ENCODE results near the gene NUP205.

Gene NUP205

DNA sequence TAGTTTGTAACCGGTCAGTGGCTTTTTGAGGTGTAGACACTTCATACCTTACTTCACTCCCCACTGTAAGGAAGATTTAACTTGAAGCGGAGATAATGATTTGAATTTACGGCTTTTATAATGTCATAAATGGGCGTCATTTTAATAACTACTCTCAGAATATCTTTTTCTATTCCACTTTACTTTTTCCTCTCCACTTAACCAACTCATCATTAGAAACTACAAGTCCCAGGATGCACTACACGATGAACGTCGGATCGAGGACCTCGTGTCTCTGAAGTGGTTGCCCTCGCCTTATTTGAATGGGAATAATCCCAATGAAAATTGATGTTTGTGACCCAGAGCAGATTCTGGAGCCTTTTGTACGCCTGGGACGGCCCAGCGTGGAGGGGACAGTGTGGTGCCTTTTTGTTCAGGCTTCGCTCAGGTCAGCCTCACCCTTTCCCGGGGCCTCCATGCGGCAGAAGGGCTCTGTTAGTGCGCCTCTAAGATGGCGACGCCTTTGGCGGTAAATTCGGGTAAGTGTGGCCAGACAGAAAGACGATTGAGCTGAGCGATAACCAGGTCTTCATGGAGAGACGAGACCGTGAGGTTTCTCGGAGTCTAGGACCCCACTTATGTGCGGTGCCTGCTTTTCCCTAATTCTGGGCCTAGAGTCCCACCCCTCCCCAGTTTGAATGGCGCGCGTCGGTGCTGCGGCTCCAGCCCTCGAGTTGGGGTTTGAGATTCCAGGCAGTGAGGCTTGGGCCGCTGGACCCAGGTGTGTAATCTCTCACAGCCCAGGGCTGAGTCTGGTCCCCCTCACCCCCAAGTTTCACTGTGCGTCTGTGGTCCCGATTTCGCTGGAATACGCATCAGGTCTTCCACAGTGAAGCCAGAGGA is at the start of gene NUP205:
NUP205 (plus strand) TSS at position 463 of the 882 bp plus-strand sequence; CDS start at position 491, 28 bp downstream.
- DNase-seq (ENCODE audit: low read depth) = peak; percentile 63

- DNase-seq (ENCODE audit: low read depth) = no peak
Observed at GRCh38 chr7:135508883-135509588, 48.7 kb upstream of the NUP205 start.

GRCh38 chr7:135509589-135509838 is 48.2 kb upstream of the NUP205 start:
- no peak for DNase-seq (ENCODE audit: low read depth)

DNA sequence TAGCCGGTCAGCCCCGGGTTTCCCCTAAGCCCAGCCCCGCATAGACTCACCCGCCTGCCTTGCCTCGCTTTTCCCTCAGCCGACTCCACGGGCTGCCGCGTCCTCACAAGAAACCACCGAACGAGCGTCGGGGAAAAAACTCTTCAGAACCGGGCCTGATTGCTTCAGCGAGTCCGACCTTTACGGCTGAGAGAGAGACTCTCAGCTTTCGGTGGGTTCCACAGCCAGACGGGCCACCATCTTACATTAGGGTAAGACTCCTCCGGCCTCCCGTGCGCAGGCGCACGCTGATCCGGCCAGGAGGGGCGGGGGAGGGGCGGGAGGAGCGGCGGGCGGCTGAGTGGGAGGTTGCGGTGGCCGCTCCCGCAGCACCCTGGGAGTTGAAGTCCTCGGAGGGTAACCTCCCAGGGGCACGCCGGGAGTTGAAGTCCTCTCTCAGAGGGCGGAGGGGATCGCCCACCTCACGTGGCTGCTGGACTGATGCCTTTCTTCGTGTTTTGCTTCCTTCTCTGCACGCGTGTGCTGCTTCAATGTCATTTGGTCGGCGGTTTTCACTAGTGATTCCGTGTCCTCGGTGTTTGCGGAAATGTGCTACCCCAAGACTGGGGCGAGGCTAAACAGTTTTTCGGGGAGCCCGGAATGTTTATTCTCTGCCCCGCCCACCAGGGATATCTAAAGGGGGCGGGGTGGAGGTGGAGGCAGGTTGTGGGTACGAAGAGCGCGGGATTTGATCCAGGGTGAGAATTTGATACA is 47.7 kb upstream of the NUP205 start, which contains the start of gene CNOT4:
CNOT4 (minus strand) TSS at position 264 of the 753 bp plus-strand sequence. CDS start 71,771 bp downstream, outside the sequence.
- peak; percentile 62 for DNase-seq (ENCODE audit: low read depth)

DNA sequence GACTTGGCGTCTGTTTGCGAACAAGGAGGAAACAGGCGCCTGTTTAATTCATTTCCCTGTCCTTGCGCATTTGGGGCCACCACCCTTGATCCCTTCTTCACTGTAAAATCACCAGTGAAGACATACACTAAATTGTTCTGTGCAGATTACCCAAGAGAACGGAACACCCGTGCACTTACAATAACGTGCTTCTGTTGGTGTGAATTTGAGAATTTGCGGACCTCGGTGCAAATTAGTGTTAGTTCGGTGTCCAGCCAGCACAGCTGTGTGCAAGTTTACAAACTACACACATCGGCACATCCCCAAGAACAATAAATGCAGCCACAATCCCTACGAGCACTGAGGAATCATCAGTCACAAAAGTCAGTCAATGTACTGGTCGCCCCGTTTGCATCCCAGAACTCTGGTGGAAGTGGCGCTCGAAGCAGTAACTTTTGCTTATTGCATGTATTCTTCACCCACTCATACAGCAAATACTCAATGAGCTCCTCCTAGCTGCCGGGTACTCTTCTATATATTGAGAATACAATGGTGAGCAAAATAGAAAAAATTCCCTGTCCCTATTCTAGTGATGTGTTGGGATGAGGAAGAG is 47.0 kb upstream of the NUP205 start:
- no peak for DNase-seq (ENCODE audit: low read depth)

GRCh38 chr7:135512135-135512887 is 45.4 kb upstream of the NUP205 start:
- no peak for DNase-seq (ENCODE audit: low read depth)

GRCh38 chr7:135514856-135515255 is 42.9 kb upstream of the NUP205 start:
- no peak for DNase-seq (ENCODE audit: low read depth)

- no peak for DNase-seq (ENCODE audit: low read depth)
Observed at GRCh38 chr7:135517060-135517459, 40.7 kb upstream of the NUP205 start.

GRCh38 chr7:135518748-135519147 is 39.0 kb upstream of the NUP205 start:
- DNase-seq (ENCODE audit: low read depth) = no peak

GRCh38 chr7:135519233-135519688 is 38.5 kb upstream of the NUP205 start:
- no peak for DNase-seq (ENCODE audit: low read depth)

GRCh38 chr7:135519871-135520270 is 37.8 kb upstream of the NUP205 start:
- DNase-seq (ENCODE audit: low read depth) = no peak

GRCh38 chr7:135522509-135522908 is 35.2 kb upstream of the NUP205 start:
- no peak for DNase-seq (ENCODE audit: low read depth)

DNA sequence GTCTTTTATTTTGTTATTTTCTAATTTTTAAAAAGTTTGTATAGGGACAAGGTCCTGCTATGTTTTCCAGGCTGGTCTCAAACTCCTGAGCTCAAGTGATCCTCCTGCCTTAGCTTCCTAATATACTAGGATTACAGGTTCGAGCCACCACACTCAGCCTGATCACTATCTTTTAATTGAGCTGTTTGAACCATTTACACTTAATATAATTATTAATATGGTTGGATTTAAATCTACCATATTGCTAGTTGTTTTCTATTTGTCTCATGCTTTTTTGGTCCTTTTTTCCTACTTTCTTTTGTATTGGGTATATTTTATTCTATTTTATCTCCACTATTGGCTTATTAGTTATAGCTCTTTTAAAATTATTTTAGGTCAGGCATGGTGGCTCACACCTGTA is 34.6 kb upstream of the NUP205 start:
- no peak for DNase-seq (ENCODE audit: low read depth)

GRCh38 chr7:135525426-135525825 is 32.3 kb upstream of the NUP205 start:
- DNase-seq (ENCODE audit: low read depth) = no peak

- DNase-seq (ENCODE audit: low read depth) = no peak
Observed at GRCh38 chr7:135527025-135527424, 30.7 kb upstream of the NUP205 start.

GRCh38 chr7:135536150-135536549 is 21.6 kb upstream of the NUP205 start:
- peak; percentile 10 for DNase-seq (ENCODE audit: low read depth)

- DNase-seq (ENCODE audit: low read depth) = no peak
Observed at GRCh38 chr7:135537453-135537852, 20.3 kb upstream of the NUP205 start.

DNA sequence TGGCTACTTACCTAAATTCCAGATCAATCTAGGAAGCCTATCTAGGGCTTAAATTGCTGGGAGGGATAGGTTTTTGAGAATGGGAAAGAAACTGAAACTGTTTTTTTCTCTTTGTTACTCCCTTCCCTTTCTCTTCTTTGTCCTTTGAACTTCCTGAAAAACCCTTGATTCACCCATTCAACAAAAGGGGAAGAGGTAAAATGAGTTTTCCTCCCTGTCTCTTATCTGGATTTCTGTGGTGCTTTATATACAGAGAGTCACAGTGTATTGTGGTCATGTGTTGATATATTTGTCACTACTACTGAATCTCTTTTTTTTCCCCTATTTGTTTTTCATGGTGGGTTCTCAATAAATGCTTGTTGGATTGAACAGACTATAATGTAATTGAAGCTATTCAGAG is 19.8 kb upstream of the NUP205 start:
- no peak for DNase-seq (ENCODE audit: low read depth)

DNA sequence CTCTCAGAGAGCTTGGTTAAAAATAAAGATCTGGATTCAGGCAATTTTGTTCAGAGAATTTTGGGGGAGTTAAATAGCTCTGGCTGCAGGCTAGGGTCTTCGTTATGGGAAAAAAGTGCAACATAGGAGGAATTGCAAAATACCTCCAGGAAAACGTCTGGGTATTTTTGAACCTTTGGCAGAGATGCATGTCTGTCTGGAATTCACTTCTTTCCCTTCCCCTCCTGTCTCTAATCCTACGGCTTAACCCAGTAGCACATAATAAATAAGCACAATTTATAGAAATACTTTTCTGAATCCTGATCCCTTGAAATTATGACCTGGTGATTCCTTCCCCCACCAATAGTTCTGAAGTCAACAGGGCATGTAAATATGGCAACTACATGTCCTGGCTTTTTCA is 19.3 kb upstream of the NUP205 start:
- no peak for DNase-seq (ENCODE audit: low read depth)

DNA sequence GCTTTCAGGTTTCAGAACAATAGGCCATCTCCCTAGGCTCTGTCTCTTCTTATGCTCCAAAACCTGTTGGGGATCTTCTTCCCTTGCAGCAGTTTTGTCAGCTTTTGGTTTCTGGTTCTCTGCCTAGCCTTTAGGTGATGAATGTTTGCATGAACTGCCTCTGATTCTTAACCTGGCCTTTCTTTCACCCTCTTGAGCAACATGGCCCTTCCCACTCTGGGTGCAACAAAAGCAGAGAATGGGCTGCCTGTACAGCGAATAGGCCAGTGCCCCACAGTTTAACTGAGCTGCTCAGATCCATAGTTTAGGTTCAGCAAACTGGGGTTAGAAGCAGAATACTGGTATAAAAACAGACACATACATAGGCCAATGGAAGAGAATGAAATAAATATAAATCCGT is 18.1 kb upstream of the NUP205 start:
- no peak for DNase-seq (ENCODE audit: low read depth)

- no peak for DNase-seq (ENCODE audit: low read depth)
Observed at GRCh38 chr7:135541029-135541428, 16.7 kb upstream of the NUP205 start.
